Gastroesophageal sphincter (tissue), 4 donors: Measurements from ENCODE around the gene ANKRD24. TPM values are rescaled to one million over a fixed set of nuclear protein-coding genes. Genes with fewer than 3 reads are reported as not detected.
A peak's percentile ranks its signal among the peaks of the same experiment; 100 is the strongest.
"Not testable (repeated sequence)": the region's sequence is repeated elsewhere in the genome, so short reads cannot be mapped to it uniquely, and the experiment has no call there.

Experiments
- ATAC-seq: fragments of 150-250 bp; one replicate; pipeline ENCODE4 v1.9.1; 2016; ENCODE audit warnings: mild to moderate bottlenecking, moderate library complexity
- H3K27ac ChIP-seq, 4 donors: fragments of 200-600 bp; sonication (generic) in 3 of 4; 1 replicate in 3 of 4; 2 replicates in 1 of 4; pipeline ENCODE4 v1.5.1; 2016 to 2019
- H3K27me3 ChIP-seq: fragments of 200-600 bp; sonication (generic); one replicate; pipeline ENCODE4 v1.5.1; 2019
- H3K36me3 ChIP-seq, 2 donors: fragments of 200-600 bp; sonication (generic); one replicate each; pipeline ENCODE4 v1.5.1; 2019; ENCODE audit warnings: control low read depth in 1 of 2
- H3K4me1 ChIP-seq, 3 donors: fragments of 200-600 bp; sonication (generic); 1 replicate in 2 of 3; 2 replicates in 1 of 3; pipeline ENCODE4 v1.5.1; 2016 to 2019; ENCODE audit warnings: control low read depth in 2 of 3
- H3K4me3 ChIP-seq, 2 donors: fragments of 200-600 bp; sonication (generic); one replicate each; pipeline ENCODE4 v1.5.1; 2019; ENCODE audit warnings: mild to moderate bottlenecking in 1 of 2, moderate library complexity in 1 of 2
- H3K9me3 ChIP-seq, 3 donors: fragments of 200-600 bp; sonication (generic); one replicate each; pipeline ENCODE4 v1.5.1; 2017 to 2019; ENCODE audit warnings: control low read depth in 2 of 3
- CTCF ChIP-seq, 4 experiments: fragments of 200-600 bp in 2 of 4; fragments of 450-650 bp in 2 of 4; sonication (generic) in 1 of 4; IDR thresholded peaks; one replicate each; pipeline ENCODE4 v1.5.1; 2017 to 2019; ENCODE audit warnings: antibody characterized with exemption in 4 of 4, mild to moderate bottlenecking in 2 of 4, moderate library complexity in 2 of 4
- EP300 ChIP-seq: sonication (generic); formaldehyde crosslinking; IDR thresholded peaks from one replicate; pipeline ENCODE4 v1.6.1; 2017; ENCODE audit warnings: antibody characterized with exemption, mild to moderate bottlenecking
- POLR2A ChIP-seq, 2 donors: fragments of 450-650 bp; IDR thresholded peaks; one replicate each; pipeline ENCODE4 v1.6.1; 2017; ENCODE audit warnings: antibody characterized with exemption in 2 of 2, mild to moderate bottlenecking in 2 of 2, moderate library complexity in 1 of 2
- POLR2AphosphoS5 ChIP-seq: sonication (generic); formaldehyde crosslinking; IDR thresholded peaks from one replicate; pipeline ENCODE4 v1.6.1; 2017; ENCODE audit warnings: antibody characterized with exemption
- WGBS, 2 donors: methylation state at CpG; one replicate each; pipeline ENCODE4 v1.1.5; 2018; ENCODE audit warnings: low coverage in 1 of 2; 5-methylcytosine and 5-hydroxymethylcytosine counted together
- total RNA-seq, 4 donors: library from RNA; depleted of rRNA; stranded (reverse); fragments of >200 nt; gene quantifications; one replicate each; pipeline ENCODE4 v1.1.0, GENCODE V29; 2016

Gene ANKRD24
- total RNA-seq, 4 donors from 2014 or later, result 0.12 to 2.6 (median 1.2) TPM

- no peaks in the 10 kb centered on the region for H3K9me3 ChIP-seq
- no peak for ATAC-seq
- peaks cover 72% of the 10 kb centered on the region for H3K27me3 ChIP-seq
- no peaks in the 10 kb centered on the region for H3K4me1 ChIP-seq
- no peaks in the 10 kb centered on the region for H3K36me3 ChIP-seq
- TF ChIP-seq CTCF (IDR thresholded peaks at IDR 0.05) (no peak), POLR2A (IDR thresholded peaks at IDR 0.05) (no peak), POLR2AphosphoS5 (no peak), EP300 (no peak)
- H3K27ac ChIP-seq, result no peak within 1 kb of the TSS
- 18 to 23% methylated on average over 3 to 5 of the region's 19 CpGs for WGBS, 2 donors
- H3K4me3 ChIP-seq, result peak within 1 kb of the TSS in 1 of 2 donors; percentile 14
These were observed 46.9 kb downstream of the ANKRD24 start, which contains the start of gene EBI3 for GRCh38 chr19:4229179-4229931. Gene EBI3 (plus strand): TSS chr19:4229523. CDS start chr19:4229551, 28 bp downstream.

GRCh38 chr19:4230237-4230636, 47.7 kb downstream of the ANKRD24 start:
- H3K27ac ChIP-seq, H3K4me3 ChIP-seq, H3K4me1 ChIP-seq, ATAC-seq, H3K36me3 ChIP-seq, H3K9me3 ChIP-seq: not testable (repeated sequence)
- WGBS, 2 donors, result 81 to 83% methylated on average over 1 to 5 of the region's 6 CpGs
- peaks cover 81% of the 10 kb centered on the region for H3K27me3 ChIP-seq

GRCh38 chr19:4231521-4231920, 49.0 kb downstream of the ANKRD24 start:
- not testable (repeated sequence) for H3K27ac ChIP-seq, ATAC-seq, H3K9me3 ChIP-seq, H3K4me1 ChIP-seq, H3K4me3 ChIP-seq, H3K36me3 ChIP-seq
- no CpG with 5 or more reads among the region's 6 CpGs for WGBS, 2 donors
- H3K27me3 ChIP-seq, result peaks cover 91% of the 10 kb centered on the region

GRCh38 chr19:4232139-4232538, 49.6 kb downstream of the ANKRD24 start:
- not testable (repeated sequence) for ATAC-seq, H3K27ac ChIP-seq, H3K9me3 ChIP-seq, H3K36me3 ChIP-seq, H3K4me1 ChIP-seq, H3K4me3 ChIP-seq
- peaks cover 96% of the 10 kb centered on the region for H3K27me3 ChIP-seq
- WGBS, 2 donors, result 41 to 100% methylated on average over 1 to 2 of the region's 5 CpGs

GRCh38 chr19:4232614-4233281, 50.3 kb downstream of the ANKRD24 start:
- no peak for ATAC-seq
- no peaks in the 10 kb centered on the region for H3K9me3 ChIP-seq
- H3K4me3 ChIP-seq, result no peak overlapping the region
- no peaks in the 10 kb centered on the region for H3K4me1 ChIP-seq
- 59 to 80% methylated on average over 1 to 7 of the region's 21 CpGs for whole genome bisulfite sequencing, 2 donors
- peaks cover 96% of the 10 kb centered on the region for H3K27me3 ChIP-seq
- H3K27ac ChIP-seq, result no peak overlapping the region
- no peaks in the 10 kb centered on the region for H3K36me3 ChIP-seq
- TF ChIP-seq POLR2A (IDR thresholded peaks at IDR 0.05) (no peak), EP300 (no peak), CTCF (IDR thresholded peaks at IDR 0.05) (no peak), POLR2AphosphoS5 (no peak)

GRCh38 chr19:4233282-4233853, 50.9 kb downstream of the ANKRD24 start:
- Histone ChIP-seq H3K36me3 (no peaks in the 10 kb centered on the region), H3K27me3 (peaks cover 97% of the 10 kb centered on the region), H3K4me1 (no peaks in the 10 kb centered on the region), H3K27ac (no peak overlapping the region), H3K9me3 (no peaks in the 10 kb centered on the region), H3K4me3 (no peak overlapping the region)
- 38 to 42% methylated on average over 5 to 8 of the region's 11 CpGs for WGBS, 2 donors
- ATAC-seq, result no peak
- TF ChIP-seq POLR2AphosphoS5, result no peak
- peak in 2 of 4 experiments; percentile 25 to 52 for TF ChIP-seq CTCF (IDR thresholded peaks at IDR 0.05)
- no peak for TF ChIP-seq EP300
